Activated T-cell treated with anti-CD3 and anti-CD28 coated beads, Interleukin-2, amount 50 U/mL, for 1 hour (primary cell): ENCODE data around the gene SF3B5.
"Not testable (repeated sequence)": the region's sequence is repeated elsewhere in the genome, so short reads cannot be mapped to it uniquely, and the experiment has no call there.

ENCODE experiments used
- DNase-seq: peaks from one replicate; pipeline ENCODE4 v3.0.0-alpha.2; 2020

The SF3B5 gene

GRCh38 chr6:144104488-144104887 lies 9.1 kb upstream of the SF3B5 start:
- no peak for DNase-seq

GRCh38 chr6:144103026-144103563 lies 7.7 kb upstream of the SF3B5 start:
- DNase-seq, result no peak

GRCh38 chr6:144098993-144099392 lies 3.6 kb upstream of the SF3B5 start:
- no peak for DNase-seq

- DNase-seq, result no peak
These were observed 641 bp downstream of the SF3B5 start for GRCh38 chr6:144094731-144095133.

- DNase-seq, result no peak
These were observed 1.7 kb downstream of the SF3B5 start for GRCh38 chr6:144093658-144094057.

GRCh38 chr6:144093236-144093635 lies 2.1 kb downstream of the SF3B5 start:
- no peak for DNase-seq

GRCh38 chr6:144090384-144090783 lies 5.0 kb downstream of the SF3B5 start:
- no peak for DNase-seq

GRCh38 chr6:144087789-144088426 lies 7.5 kb downstream of the SF3B5 start:
- no peak for DNase-seq

- no peak for DNase-seq
These were observed 8.4 kb downstream of the SF3B5 start for GRCh38 chr6:144086959-144087358.

- no peak for DNase-seq
These were observed 12.2 kb downstream of the SF3B5 start for GRCh38 chr6:144083172-144083571.

GRCh38 chr6:144082412-144082811 lies 13.0 kb downstream of the SF3B5 start:
- not testable (repeated sequence) for DNase-seq

GRCh38 chr6:144077871-144078270 lies 17.5 kb downstream of the SF3B5 start:
- no peak for DNase-seq

- DNase-seq, result no peak
These were observed 19.5 kb downstream of the SF3B5 start for GRCh38 chr6:144075875-144076274.

GRCh38 chr6:144075187-144075586 lies 20.2 kb downstream of the SF3B5 start:
- DNase-seq, result no peak

- no peak for DNase-seq
These were observed 22.3 kb downstream of the SF3B5 start for GRCh38 chr6:144073024-144073423.

- no peak for DNase-seq
These were observed 25.9 kb downstream of the SF3B5 start for GRCh38 chr6:144069506-144069905.

- DNase-seq, result no peak
These were observed 26.6 kb downstream of the SF3B5 start for GRCh38 chr6:144068794-144069193.

GRCh38 chr6:144066741-144067484 lies 28.5 kb downstream of the SF3B5 start:
- DNase-seq, result no peak

- no peak for DNase-seq
These were observed 29.1 kb downstream of the SF3B5 start for GRCh38 chr6:144066255-144066654.

- DNase-seq, result no peak
These were observed 30.1 kb downstream of the SF3B5 start for GRCh38 chr6:144065213-144065660.

GRCh38 chr6:144064402-144065212 lies 30.8 kb downstream of the SF3B5 start:
- DNase-seq, result peak; percentile 64

GRCh38 chr6:144063744-144064401 lies 31.5 kb downstream of the SF3B5 start:
- DNase-seq, result peak; percentile 92

GRCh38 chr6:144063246-144063743 lies 32.1 kb downstream of the SF3B5 start:
- no peak for DNase-seq
